ENCODE data around the gene KRTAP5-10.
"Not testable (repeated sequence)": the region's sequence is repeated elsewhere in the genome, so short reads cannot be mapped to it uniquely, and the experiment has no call there.

KRTAP5-10 gene

DNA sequence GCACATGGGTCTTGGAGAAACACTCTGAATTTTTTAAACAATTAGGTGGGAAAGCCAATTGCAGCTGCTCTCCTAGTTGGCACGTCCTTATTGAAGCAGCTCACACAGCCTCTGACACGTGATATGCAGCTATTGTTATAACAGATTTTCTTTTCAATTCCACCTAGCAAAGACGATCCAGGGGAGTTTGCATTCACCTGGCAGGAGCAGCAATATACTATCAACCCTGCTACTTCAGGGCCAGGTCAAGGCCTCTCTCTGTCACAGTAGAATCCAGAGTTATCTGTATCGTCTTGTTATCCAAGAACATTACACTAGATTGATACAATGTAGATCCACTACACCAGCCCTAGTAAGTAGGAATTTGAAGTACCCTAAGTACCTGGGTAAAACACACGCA is 9.1 kb downstream of the KRTAP5-10 start:
- no peak for DNase-seq

DNA sequence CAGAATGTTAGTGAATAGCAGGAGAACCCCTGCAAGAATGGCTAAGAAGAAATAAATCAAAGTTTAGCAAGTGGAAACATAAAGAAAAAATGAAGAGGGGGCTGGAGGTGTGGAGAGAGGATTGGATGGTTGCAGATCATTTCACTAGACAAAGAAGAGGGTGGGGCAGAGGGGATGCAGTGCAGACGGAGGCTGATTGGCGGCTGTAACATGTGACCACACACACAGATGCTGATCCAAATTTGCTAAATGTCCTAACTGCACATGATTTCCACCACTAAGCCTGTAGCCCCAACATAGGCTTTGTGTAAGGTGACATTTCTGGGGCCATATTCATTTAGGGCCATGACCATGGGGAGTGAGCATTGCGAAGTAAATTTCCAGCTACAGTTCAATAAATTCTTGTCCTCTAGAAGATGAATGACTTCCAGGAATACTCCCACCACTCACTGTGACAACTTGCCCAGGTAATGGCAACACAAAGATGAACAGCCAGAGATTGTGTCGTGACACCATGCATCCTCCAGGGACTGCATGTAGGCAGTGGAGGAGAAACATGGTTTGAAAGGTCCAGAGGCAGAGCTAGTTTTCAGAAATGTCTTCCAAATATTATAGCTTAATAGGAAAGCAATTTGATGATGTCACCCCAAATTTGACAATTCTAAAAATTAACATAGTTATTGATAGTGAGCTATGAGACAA is 10.5 kb downstream of the KRTAP5-10 start:
- no peak for DNase-seq

GRCh38 chr11:71576688-71577465 is 11.5 kb downstream of the KRTAP5-10 start:
- DNase-seq: not testable (repeated sequence)

DNA sequence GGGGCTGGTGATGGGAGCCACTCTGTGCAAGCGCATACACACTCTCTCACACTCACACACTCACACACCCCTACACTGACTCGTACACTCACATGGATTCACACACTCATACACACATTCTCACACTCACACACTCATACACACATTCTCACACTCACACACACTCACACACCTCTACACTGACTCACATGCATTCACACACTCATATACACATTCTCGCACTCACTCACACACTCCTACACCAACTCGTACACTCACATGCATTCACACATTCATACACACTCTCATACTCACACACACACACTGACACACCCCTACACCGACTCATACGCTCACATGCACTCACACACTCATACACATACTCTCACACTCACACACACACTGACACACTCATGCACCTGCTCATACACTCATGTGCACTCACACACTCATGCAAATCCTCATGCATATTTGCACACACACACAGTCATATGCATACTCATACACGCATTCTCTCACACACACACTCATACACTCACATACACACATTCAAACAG is 12.2 kb downstream of the KRTAP5-10 start:
- no peak for DNase-seq

DNA sequence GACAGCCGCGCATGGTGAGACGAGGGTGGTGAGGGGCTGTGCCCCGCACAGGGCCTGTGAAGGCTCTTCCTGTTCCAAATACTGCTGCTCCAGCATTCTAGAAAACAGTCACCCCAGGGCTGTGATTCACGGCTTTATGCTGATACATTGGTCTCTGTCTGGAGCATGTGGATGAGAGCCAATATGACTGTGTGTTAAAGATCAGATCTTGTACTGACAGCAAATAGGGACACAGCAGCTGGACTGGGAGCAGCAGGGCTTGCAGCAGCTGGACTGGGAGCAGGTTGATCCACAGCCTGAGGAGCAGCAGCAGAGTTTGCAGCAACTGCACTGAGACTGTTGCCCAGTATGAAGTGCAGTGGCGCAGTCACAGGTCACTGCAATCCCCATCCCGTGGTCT is 14.2 kb downstream of the KRTAP5-10 start:
- not testable (repeated sequence) for DNase-seq

DNA sequence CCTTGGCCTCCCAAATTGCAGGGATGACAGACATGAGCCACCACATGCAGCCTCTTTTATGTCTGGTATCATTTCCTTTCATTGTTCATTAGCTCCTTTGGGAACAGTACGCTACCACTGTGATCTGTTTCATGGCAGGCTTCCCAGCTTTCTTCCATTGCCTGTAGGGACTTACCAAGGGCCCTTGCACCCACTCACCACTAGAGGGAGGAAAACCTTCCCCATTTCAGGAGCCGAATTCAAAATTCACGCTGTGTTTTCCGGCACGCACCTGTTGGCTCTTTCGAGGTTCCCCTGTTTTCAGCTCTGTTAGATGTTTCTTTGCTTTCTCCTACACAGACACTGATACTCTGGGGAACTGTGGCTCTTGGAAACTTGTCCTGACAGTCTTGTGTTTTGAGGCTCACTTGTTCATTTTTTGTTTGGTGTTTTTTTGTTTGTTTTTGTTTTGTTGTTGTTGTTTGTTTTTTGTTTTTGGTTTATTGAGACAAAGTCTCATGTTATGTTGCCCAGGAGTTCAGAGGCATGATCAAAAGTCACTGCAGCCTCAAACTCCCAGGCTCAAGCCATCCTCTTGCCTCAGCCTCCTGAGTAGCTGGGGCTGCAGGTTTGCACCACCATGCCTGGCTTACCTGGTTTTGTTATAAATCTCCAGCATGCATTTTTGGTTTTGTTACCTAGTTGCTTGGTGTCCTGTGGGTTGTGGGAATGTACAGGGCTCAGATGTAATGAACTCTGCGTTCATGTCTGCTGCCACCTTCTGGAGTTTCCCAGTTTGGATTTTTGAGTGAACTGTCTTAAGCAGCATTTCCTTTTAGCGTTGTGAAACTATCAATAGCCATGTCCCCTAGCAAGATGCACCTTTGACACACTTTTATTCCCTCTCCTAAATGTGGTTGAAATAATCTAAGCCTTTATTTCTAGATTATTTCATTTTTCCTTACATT is 15.0 kb downstream of the KRTAP5-10 start:
- DNase-seq: peak in 1 of 5 donors; percentile 12

GRCh38 chr11:71581826-71582225 is 16.5 kb downstream of the KRTAP5-10 start:
- DNase-seq: no peak

DNA sequence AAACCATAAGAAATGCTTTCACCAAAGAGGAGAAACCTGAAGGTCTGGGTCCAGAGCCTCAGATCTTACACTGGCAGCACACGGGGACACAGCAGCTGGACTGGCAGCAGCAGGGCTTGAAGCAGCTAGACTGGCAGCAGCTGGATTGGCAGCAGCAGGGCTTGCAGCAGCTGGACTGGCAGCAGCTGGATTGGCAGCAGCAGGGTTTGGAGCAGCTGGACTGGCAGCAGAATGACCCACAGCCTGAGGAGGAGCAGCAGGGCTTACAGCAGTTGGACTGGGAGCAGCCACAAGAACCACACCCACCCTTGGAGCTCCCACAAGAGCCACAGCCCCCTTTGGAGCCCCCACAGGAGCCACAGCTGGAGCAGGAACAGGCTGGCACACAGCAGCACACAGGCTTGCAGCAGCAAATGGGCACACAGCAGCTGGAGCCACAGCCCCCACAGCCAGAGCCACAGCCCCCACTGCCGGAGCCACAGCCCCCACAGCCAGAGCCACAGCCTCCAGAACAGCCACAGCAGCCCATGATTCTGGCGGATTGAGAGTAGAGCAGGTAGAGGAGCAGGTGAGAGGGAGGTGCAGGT is 17.0 kb downstream of the KRTAP5-10 start, which contains the start of gene KRTAP5-11:
Gene KRTAP5-11, minus strand, starts transcription at position 567 of the 587 bp plus-strand sequence. Its CDS starts 38 bp downstream, at position 529.
- no peak for DNase-seq

- DNase-seq: not testable (repeated sequence)
Measured at GRCh38 chr11:71582969-71583368, 17.6 kb downstream of the KRTAP5-10 start.

DNA sequence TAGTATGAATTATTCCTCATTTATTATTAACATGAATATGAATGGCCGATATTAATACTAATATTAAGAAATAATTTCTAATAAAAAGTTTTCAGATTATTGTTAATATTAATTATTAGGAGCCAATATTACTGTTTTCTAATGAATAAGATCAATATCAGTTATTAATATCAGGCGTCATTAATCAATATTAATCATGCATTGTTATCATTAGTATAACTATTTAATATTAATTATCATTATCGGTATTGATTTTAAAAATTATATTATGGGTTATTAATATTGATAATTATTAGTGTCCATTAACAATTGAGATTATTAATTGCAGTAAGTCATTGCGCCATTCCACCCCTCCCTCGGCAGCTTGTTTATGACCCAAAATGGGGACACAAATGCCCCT is 20.3 kb downstream of the KRTAP5-10 start:
- not testable (repeated sequence) for DNase-seq

- DNase-seq: not testable (repeated sequence)
Measured at GRCh38 chr11:71588314-71588713, 23.0 kb downstream of the KRTAP5-10 start.

DNA sequence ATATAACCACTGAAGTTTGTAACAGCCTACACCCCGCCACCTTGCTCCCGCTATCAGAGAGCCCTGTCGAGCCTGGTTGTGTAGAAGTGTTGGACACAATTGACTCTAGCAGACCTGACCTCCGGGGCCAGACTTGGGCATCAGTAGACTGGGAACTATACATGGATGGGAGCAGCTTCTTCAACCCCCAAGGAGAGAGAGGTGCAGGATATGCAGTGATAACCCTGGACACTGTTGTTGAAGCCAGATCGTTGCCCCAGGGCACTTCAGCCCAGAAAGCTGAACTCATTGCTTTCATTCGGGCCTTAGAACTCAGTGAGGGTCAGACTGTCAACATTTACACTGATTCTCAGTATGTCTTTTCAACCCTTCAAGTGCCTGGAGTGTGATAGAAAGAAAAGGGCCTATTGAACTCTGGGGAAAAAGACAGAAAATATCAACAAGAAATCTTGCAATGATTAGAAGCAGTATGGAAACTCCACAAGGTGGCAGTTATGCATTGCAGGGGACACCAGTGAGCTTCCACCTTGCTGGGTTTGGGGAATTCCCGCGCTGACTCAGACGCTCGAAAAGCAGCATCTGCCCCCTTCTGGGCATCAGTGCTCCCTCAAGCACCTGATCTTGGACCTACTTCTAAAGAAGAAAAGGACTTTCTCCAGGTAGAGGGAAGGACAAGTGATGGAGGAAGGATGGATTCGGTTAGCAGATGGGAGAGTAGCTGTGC is 23.6 kb downstream of the KRTAP5-10 start:
- DNase-seq: peak in 1 of 5 donors; percentile 16

- DNase-seq: not testable (repeated sequence)
Measured at GRCh38 chr11:71589546-71589920, 24.2 kb downstream of the KRTAP5-10 start.

- not testable (repeated sequence) for DNase-seq
Measured at GRCh38 chr11:71603221-71603620, 37.9 kb downstream of the KRTAP5-10 start.

DNA sequence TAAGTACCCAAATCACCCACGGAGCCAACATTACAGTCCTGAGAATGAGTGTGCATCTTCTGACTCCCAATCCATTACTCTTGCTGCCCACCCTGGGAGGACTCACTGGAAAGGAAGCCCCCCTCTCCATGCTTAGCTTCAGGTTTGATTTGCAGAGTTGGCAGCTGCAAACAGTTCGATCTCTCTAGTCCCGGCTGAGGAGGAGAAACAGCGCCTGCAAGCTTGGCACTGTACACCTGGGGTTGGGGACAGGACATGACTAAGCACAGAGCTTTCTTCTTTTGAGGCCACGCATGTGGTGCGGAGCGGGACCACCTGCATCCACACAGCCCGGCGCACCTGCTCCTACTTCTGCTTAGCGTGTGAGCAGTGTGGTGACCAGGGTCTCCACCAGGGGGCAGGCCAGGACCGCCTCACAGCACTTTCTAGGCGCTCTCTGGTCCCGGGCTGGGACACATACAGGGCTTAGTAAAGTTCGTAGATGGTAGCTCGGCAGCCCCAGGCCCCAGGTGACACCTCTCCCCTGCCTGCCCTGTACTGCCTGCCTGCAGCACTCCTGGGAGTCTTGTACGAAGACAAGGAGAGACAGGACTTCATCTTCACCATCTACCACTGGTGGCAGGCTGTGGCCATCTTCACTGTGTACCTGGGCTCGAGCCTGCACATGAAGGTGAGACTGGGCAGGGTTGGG is 39.6 kb downstream of the KRTAP5-10 start:
- not testable (repeated sequence) for DNase-seq

DNA sequence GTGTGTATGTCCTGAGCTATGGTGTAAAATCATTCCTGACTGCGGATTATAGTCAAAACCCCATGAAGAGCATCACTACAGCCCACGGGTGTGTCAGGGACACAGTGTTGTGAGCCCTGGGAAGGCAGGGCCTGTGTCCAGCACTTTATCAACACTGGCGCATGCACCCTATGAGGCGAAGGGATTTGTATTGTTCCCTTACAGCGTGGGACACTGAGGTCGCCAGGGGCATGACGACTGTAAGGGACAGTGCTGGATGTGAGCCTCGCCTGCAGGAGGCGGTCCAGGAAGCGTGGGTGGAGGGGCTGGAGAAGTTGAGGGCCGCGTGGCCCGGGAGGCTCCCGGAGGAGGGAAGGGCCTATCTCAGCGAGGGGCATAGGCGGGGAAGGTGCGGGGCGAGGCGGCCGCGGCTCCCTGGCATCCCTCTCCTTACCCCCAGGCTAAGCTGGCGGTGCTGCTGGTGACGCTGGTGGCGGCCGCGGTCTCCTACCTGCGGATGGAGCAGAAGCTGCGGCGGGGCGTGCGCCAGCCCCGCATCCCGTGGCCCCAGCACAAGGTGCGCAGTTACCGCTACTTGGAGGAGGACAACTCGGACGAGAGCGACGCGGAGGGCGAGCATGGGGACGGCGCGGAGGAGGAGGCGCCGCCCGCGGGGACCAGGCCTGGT is 41.6 kb downstream of the KRTAP5-10 start:
- not testable (repeated sequence) for DNase-seq

GRCh38 chr11:71607520-71608216 is 42.3 kb downstream of the KRTAP5-10 start:
- DNase-seq: not testable (repeated sequence)

GRCh38 chr11:71608272-71608671 is 42.9 kb downstream of the KRTAP5-10 start:
- DNase-seq: not testable (repeated sequence)

DNA sequence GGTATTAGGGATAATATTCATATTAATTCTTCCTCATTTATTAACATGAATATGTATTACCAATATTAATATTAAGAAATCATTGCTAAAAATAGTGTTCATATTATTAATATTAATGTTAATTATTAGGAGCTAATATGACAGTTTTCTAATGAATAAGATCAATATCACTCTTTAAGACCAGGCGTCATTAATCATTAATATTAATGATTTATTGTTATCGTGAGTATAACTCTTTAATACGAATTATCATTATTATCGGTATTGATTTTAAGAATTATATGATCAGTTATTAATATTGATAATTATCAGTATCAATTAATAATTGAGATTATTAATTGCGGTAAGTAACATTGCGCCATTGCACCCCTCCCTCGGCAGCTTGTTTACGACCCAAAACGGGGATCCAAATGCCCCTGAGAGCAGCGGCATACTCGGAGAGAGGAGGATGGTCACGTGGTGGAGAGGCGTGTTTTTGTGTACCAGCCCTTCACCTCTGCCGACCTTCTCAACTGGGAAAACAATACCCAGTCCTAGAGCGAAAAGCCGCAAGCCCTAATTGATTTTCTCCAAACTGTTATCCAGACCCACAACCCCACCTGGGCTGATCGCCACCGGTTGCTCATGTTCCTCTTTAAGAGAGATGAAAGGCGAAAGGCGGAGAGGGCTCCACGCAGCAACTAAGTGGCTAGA is 46.0 kb downstream of the KRTAP5-10 start:
- DNase-seq: not testable (repeated sequence)

All from T-helper 1 cell (primary cell).